Measurements from ENCODE around the gene NUTM2F.
"Not testable (repeated sequence)": the region's sequence is repeated elsewhere in the genome, so short reads cannot be mapped to it uniquely, and the experiment has no call there.

Gene NUTM2F, protein sequence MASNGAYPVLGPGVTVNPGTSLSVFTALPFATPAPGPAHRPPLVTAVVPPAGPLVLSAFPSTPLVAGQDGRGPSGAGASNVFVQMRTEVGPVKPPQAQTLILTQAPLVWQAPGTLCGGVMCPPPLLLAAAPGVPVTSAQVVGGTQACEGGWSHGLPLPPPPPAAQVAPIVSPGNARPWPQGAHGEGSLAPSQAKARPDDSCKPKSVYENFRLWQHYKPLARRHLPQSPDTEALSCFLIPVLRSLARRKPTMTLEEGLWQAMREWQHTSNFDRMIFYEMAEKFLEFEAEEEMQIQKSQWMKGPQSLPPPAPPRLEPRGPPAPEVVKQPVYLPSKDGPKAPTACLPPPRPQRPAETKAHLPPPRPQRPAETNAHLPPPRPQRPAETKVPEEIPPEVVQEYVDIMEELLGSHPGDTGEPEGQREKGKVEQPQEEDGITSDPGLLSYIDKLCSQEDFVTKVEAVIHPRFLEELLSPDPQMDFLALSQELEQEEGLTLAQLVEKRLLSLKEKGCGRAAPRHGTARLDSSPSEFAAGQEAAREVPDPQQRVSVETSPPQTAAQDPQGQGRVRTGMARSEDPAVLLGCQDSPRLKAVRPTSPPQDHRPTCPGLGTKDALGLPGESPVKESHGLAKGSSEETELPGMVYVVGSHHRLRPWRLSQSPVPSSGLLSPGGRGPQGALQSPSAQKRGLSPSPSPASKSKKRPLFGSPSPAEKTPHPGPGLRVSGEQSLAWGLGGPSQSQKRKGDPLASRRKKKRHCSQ

DNA sequence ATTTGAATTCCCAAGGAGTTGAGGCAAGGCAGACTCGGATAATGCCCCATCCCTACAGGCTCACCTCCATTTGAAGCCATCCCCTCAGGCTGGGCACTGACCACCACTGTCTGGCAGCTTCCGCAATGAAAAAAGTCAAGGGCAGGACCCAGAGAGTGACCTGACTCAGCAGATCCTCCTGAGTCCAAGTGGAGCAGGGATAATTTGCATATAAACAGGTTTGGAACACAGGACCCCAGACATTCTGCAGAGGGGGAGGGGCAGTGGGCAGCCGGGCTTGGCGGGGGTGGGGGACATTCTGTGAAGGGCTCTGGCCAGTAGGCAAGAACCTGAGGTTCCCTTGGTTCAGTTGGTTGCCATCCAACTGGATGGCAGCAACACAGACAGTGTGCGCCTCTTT lies at the start of gene NUTM2F:
Gene NUTM2F, minus strand, starts transcription at position 101 of the 400 bp plus-strand sequence. Its CDS starts 21 bp downstream, at position 80.
- not testable (repeated sequence) for DNase-seq

GRCh38 chr9:94375197-94375596 lies 46.8 kb upstream of the NUTM2F start:
- DNase-seq, result peak; percentile 13

- DNase-seq, result peak; percentile 91
Measured at GRCh38 chr9:94374176-94375056, 46.0 kb upstream of the NUTM2F start.

GRCh38 chr9:94373779-94374175 lies 45.3 kb upstream of the NUTM2F start:
- DNase-seq, result not testable (repeated sequence)

GRCh38 chr9:94370266-94370665 lies 41.8 kb upstream of the NUTM2F start:
- DNase-seq, result not testable (repeated sequence)

DNA sequence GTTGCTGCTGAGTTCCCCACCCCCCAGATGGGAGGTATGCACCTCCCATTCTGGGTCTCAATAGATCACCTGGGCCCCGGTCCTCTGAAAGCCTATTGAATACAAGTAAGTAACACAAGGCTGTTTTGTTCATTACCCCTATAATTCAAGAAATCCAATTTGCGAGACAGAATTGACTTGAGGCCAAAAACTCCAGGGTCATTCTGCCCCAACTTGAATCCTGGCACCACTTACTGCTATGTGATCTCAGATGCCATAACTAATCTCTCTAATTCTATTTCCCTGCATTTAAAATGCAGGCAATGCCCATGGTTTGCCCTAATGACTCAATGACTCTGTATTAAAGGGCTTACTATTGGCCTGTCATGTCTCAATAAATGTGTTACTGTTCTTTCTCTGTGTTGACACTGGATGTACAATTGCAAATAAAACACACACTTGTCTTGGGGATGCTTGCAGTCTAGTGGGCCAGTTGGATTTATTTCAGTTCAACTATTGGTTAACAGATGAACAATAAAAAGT lies 35.7 kb upstream of the NUTM2F start:
- DNase-seq, result not testable (repeated sequence)

GRCh38 chr9:94357158-94357557 lies 28.7 kb upstream of the NUTM2F start:
- DNase-seq, result not testable (repeated sequence)

- DNase-seq, result not testable (repeated sequence)
Measured at GRCh38 chr9:94351901-94352723, 23.7 kb upstream of the NUTM2F start.

DNA sequence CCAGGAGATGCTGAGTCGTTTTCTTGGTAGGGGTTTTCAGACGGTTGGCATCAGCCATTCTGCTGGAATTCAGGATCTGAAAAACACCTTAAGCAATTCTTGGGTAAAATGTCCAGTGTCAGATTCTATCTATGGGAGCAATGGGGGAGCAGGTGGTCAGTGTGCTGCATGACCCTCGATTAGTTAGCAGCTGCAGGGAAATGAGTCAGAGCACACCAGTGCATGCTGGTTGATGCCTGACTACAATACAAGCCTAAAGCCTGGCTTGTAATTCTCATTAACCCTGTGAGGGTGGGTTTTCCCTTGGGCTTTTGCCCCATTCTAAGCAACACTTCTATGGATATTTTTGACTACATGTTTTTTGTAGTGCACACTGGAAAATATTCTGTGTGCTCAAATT lies 20.3 kb upstream of the NUTM2F start:
- not testable (repeated sequence) for DNase-seq

GRCh38 chr9:94347451-94347850 lies 19.0 kb upstream of the NUTM2F start:
- DNase-seq, result not testable (repeated sequence)

DNA sequence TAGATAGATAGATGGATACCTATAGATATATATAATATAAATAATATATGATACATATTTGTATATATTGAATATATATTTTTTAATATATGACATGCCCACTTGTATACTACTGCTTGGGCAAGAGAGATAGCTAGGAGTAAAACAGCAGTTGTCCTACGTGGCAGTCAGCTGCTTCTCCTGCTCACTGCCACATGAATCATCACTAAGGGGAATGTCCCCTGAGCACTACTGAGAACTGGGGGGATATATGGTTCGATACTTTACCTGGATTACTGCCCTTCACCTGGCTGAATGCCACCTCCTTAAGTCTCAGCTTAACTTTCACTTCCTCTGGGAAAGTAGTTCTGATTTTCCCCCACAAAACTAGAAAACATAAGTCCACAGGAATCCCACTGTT lies 13.3 kb upstream of the NUTM2F start:
- DNase-seq, result not testable (repeated sequence)

DNA sequence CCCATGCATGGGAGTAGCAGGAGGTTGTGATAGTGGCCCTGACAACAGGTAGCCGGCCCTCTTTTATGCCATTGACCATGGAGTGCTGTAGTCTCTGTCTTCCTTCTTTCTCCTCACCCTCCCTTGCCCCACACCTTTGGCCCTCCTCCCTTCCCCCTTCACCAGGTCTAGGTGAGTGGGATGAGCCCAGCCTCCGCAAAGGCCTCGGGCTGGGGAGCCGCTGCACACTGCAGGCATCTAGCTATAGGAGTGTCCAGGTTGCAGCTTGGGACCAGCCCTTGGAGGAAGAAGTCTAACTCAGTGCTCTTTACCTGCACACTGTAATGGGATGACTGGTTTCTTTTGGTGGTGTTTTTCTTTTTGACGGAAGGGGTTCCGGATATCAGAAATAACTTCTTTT lies 12.3 kb upstream of the NUTM2F start:
- not testable (repeated sequence) for DNase-seq

- DNase-seq, result not testable (repeated sequence)
Measured at GRCh38 chr9:94339657-94340056, 11.2 kb upstream of the NUTM2F start.

DNA sequence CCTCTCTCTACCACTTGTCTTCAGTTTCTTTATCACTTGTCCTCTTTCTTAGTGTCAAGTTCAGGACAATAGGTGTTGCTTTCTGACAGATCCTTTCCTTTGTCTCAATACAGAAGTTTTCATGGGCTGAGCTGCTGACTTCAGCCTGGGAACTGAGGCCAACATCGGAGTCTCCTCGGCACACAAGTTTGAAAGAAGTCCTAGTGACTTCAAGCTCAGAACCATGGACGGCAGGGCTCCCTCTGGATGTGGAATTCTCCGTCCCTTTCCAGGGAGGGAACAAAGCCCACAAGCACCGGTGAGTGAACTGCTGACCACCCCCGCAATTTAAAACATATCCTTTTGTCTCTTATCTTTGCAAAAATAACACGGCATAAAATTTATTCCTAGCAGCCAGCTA lies 10.3 kb upstream of the NUTM2F start:
- DNase-seq, result not testable (repeated sequence)

DNA sequence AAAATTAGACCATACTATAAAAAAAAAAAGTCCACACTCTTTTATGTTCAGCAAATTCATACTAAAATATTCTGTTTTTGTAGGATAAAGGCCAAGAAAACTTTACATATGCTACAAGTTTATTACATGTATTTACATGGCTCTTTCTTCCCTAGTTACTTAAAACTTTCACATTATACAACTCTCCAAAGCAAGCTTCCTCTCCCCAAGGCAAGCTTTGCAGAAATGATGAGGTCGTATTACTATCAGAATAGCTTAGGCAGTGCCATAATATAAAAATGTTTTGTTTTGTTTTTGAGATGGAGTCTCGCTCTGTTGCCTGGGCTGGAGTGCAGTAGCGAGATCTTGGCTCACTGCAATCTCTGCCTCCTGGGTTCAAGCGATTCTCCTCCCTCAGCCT lies 8.0 kb upstream of the NUTM2F start:
- DNase-seq, result not testable (repeated sequence)

GRCh38 chr9:94325583-94325982 lies 2.9 kb downstream of the NUTM2F start:
- not testable (repeated sequence) for DNase-seq

GRCh38 chr9:94323153-94323798 lies 5.2 kb downstream of the NUTM2F start:
- DNase-seq, result not testable (repeated sequence)

GRCh38 chr9:94322342-94322940 lies 6.0 kb downstream of the NUTM2F start:
- DNase-seq, result not testable (repeated sequence)

GRCh38 chr9:94317949-94318657 lies 10.3 kb downstream of the NUTM2F start:
- DNase-seq, result not testable (repeated sequence)

GRCh38 chr9:94316236-94316635 lies 12.2 kb downstream of the NUTM2F start:
- DNase-seq, result not testable (repeated sequence)

Measured in activated CD4-positive, alpha-beta T cell treated with anti-CD3 and anti-CD28 coated beads for 48 hours (primary cell).